ENCODE data around the gene FKBP9.

GRCh38 chr7:33053721-33054120, 96.5 kb downstream of the FKBP9 start:
- TF ChIP-seq CTCF (IDR thresholded peaks at IDR 0.05; ENCODE audit: insufficient read depth, low read depth, low read length) (no peak), EZH2 (IDR thresholded peaks at IDR 0.05; ENCODE audit: insufficient read depth, low read length) (no peak)

Measured in astrocyte (in vitro differentiated cells and primary cell).